Neural cell (in vitro differentiated cells): ENCODE data around the gene BZW1. TPM values are rescaled to one million over a fixed set of nuclear protein-coding genes. Genes with fewer than 3 reads are reported as not detected.

Source experiments
- H2AFZ ChIP-seq: fragments of 200-600, 300-800 bp; sonication (generic), shearing (Covaris generic); 2 replicates; pipeline ENCODE4 v1.6.0; 2014; ENCODE audit warnings: low read depth, mild to moderate bottlenecking, antibody characterized with exemption, low read length, moderate library complexity
- H3F3A ChIP-seq: fragments of 200-600 bp; shearing (Covaris generic); 2 replicates; pipeline ENCODE4 v1.6.1; 2016; ENCODE audit warnings: mild to moderate bottlenecking, moderate library complexity, mixed read lengths, antibody characterized with exemption, low read length; ENCODE audit not compliant: insufficient read depth, poor library complexity, severe bottlenecking
- H3K27ac ChIP-seq: fragments of 200-600, 300-800 bp; sonication (generic), shearing (Covaris generic); 2 replicates; pipeline ENCODE4 v1.5.1; 2014; ENCODE audit warnings: mild to moderate bottlenecking, low read length, moderate library complexity
- H3K27me3 ChIP-seq: fragments of 300-800, 200-600 bp; sonication (generic), shearing (Covaris generic); 2 replicates; pipeline ENCODE4 v1.6.0; 2014; ENCODE audit warnings: mild to moderate bottlenecking, low read depth, low read length, moderate library complexity; ENCODE audit not compliant: insufficient read depth
- H3K36me3 ChIP-seq: fragments of 300-800, 200-600 bp; sonication (generic), shearing (Covaris generic); 2 replicates; pipeline ENCODE4 v1.5.1; 2014; ENCODE audit warnings: mild to moderate bottlenecking, antibody characterized with exemption, low read length, moderate library complexity; ENCODE audit not compliant: insufficient read depth
- H3K4me2 ChIP-seq: fragments of 300-800, 200-600 bp; sonication (generic), shearing (Covaris generic); 2 replicates; pipeline ENCODE4 v1.6.0; 2014; ENCODE audit warnings: mild to moderate bottlenecking, low read length
- H3K4me3 ChIP-seq: fragments of 300-800, 200-600 bp; sonication (generic), shearing (Covaris generic); 2 replicates; pipeline ENCODE4 v1.5.1; 2014; ENCODE audit warnings: mild to moderate bottlenecking, low read length, moderate library complexity
- H3K79me2 ChIP-seq: fragments of 200-600 bp; shearing (Covaris generic); replicated peaks from 2 replicates; pipeline ENCODE4 v1.6.0; 2014; ENCODE audit warnings: mild to moderate bottlenecking, low read length, moderate library complexity; ENCODE audit not compliant: insufficient read depth
- H3K9ac ChIP-seq: fragments of 300-800, 200-600 bp; sonication (generic), shearing (Covaris generic); 2 replicates; pipeline ENCODE4 v1.6.1; 2016; ENCODE audit warnings: mild to moderate bottlenecking, low read length, mixed read lengths
- H3K9me2 ChIP-seq: fragments of 200-600 bp; shearing (Covaris generic); 2 replicates; pipeline ENCODE4 v1.6.1; 2016; ENCODE audit warnings: mild to moderate bottlenecking, low read length, mixed read lengths; ENCODE audit not compliant: insufficient read depth
- H3K9me3 ChIP-seq: fragments of 200-600, 300-800 bp; sonication (generic), shearing (Covaris generic); 2 replicates; pipeline ENCODE4 v1.6.1; 2016; ENCODE audit warnings: mild to moderate bottlenecking, mixed run types, low read length, moderate library complexity, mixed read lengths
- H4K20me1 ChIP-seq: fragments of 200-600 bp; shearing (Covaris generic); 2 replicates; pipeline ENCODE4 v1.6.1; 2016; ENCODE audit warnings: mild to moderate bottlenecking, mixed run types; ENCODE audit not compliant: insufficient read depth
- EP300 ChIP-seq: fragments of 450-650 bp; conservative IDR thresholded peaks from 2 replicates; pipeline ENCODE4 v1.6.1; 2014; ENCODE audit warnings: antibody characterized with exemption, mild to moderate bottlenecking, moderate library complexity; ENCODE audit not compliant: poor library complexity, severe bottlenecking
- EZH2 ChIP-seq: fragments of 200-600, 300-800 bp; shearing (Covaris generic), sonication (generic); IDR thresholded peaks from 2 replicates; pipeline ENCODE4 v1.6.1; 2014; ENCODE audit warnings: antibody characterized with exemption, low read length, borderline replicate concordance, mild to moderate bottlenecking; ENCODE audit not compliant: insufficient read depth, poor library complexity, severe bottlenecking
- MXI1 ChIP-seq: fragments of 450-650 bp; conservative IDR thresholded peaks from 2 replicates; pipeline ENCODE4 v1.6.1; 2014; ENCODE audit warnings: antibody characterized with exemption, mild to moderate bottlenecking; ENCODE audit not compliant: poor library complexity, severe bottlenecking
- POLR2AphosphoS5 ChIP-seq: IDR thresholded peaks from 2 replicates; pipeline ENCODE4 v1.6.1; 2012
- RAD21 ChIP-seq: fragments of 450-650 bp; conservative IDR thresholded peaks from 2 replicates; pipeline ENCODE4 v1.6.1; 2014; ENCODE audit warnings: antibody characterized with exemption, mild to moderate bottlenecking, moderate library complexity
- SMC3 ChIP-seq: fragments of 450-650 bp; conservative IDR thresholded peaks from 2 replicates; pipeline ENCODE4 v1.6.1; 2014; ENCODE audit warnings: antibody characterized with exemption, mild to moderate bottlenecking, moderate library complexity; ENCODE audit not compliant: poor library complexity
- TAF1 ChIP-seq: IDR thresholded peaks from 2 replicates; pipeline ENCODE4 v1.6.1; 2012; ENCODE audit warnings: low read depth
- polyA plus RNA-seq: library from polyadenylated mRNA; depleted of rRNA; stranded (reverse); fragments of >200 nt; gene quantifications from 2 replicates; pipeline ENCODE4 v1.2.3, GENCODE V29; 2014
- TF ChIP-seq, protein P1 (sequence below): IDR thresholded peaks from 2 replicates; pipeline ENCODE4 v1.6.1; 2012; ENCODE audit warnings: borderline replicate concordance
- TF ChIP-seq, protein P2 (sequence below): fragments of 450-650 bp; IDR thresholded peaks from 2 replicates; pipeline ENCODE4 v1.5.1; 2014; ENCODE audit warnings: antibody characterized with exemption, mild to moderate bottlenecking, moderate library complexity; ENCODE audit not compliant: poor library complexity, severe bottlenecking

BZW1 gene
- polyA plus RNA-seq, 1 donor from 2014 or later, result 291 TPM

DNA sequence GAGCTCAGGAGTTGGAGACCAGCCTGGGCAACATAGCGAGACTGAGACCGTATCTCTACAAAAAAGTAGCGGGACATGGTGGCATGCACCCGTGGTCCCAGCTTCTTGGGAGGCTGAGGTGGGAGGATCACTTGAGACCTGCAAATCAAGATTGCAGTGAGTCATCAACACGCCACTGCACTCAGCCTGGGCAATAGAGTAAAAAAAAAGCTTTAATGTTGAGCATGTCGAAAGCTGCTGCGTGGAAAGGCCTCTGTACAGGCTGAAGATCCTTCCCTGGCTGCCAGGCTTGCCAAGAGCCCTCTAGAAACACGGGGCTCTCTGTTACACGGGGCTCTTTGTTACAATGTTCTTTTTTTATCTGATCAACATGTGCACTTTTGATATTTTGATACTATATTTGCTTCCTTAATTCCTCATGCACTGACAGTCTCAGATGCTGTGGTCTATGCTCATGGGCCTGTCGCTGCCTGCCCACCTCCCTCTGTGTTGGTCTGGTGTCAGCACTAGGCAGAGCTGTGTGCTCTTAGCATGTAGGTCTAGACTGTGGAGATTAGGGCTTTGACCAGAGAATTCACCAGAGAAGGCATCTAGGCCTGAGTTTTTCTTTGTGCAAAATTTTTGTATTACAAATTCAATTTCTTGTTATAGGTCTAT, 34.1 kb downstream of the BZW1 start:
- Histone ChIP-seq H2AFZ (no peak overlapping the region), H3K36me3 (no peaks in the 10 kb centered on the region), H3K9ac (no peak overlapping the region), H3K9me2 (no peaks in the 10 kb centered on the region), H3K4me2 (no peak overlapping the region), H3K9me3 (no peaks in the 10 kb centered on the region), H3K27ac (no peak overlapping the region), H4K20me1 (no peaks in the 10 kb centered on the region), H3K27me3 (no peaks in the 10 kb centered on the region), H3K4me3 (no peak overlapping the region), H3F3A (no peaks in the 10 kb centered on the region), H3K79me2 (no peaks in the 10 kb centered on the region)
- TF ChIP-seq, protein P1, sequence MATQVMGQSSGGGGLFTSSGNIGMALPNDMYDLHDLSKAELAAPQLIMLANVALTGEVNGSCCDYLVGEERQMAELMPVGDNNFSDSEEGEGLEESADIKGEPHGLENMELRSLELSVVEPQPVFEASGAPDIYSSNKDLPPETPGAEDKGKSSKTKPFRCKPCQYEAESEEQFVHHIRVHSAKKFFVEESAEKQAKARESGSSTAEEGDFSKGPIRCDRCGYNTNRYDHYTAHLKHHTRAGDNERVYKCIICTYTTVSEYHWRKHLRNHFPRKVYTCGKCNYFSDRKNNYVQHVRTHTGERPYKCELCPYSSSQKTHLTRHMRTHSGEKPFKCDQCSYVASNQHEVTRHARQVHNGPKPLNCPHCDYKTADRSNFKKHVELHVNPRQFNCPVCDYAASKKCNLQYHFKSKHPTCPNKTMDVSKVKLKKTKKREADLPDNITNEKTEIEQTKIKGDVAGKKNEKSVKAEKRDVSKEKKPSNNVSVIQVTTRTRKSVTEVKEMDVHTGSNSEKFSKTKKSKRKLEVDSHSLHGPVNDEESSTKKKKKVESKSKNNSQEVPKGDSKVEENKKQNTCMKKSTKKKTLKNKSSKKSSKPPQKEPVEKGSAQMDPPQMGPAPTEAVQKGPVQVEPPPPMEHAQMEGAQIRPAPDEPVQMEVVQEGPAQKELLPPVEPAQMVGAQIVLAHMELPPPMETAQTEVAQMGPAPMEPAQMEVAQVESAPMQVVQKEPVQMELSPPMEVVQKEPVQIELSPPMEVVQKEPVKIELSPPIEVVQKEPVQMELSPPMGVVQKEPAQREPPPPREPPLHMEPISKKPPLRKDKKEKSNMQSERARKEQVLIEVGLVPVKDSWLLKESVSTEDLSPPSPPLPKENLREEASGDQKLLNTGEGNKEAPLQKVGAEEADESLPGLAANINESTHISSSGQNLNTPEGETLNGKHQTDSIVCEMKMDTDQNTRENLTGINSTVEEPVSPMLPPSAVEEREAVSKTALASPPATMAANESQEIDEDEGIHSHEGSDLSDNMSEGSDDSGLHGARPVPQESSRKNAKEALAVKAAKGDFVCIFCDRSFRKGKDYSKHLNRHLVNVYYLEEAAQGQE, result no peak
- no peak for TF ChIP-seq POLR2AphosphoS5
- TF ChIP-seq SMC3, result no peak
- no peak for TF ChIP-seq TAF1
- TF ChIP-seq RAD21, result no peak
- no peak for TF ChIP-seq EP300
- no peak for TF ChIP-seq EZH2
- no peak for TF ChIP-seq MXI1

DNA sequence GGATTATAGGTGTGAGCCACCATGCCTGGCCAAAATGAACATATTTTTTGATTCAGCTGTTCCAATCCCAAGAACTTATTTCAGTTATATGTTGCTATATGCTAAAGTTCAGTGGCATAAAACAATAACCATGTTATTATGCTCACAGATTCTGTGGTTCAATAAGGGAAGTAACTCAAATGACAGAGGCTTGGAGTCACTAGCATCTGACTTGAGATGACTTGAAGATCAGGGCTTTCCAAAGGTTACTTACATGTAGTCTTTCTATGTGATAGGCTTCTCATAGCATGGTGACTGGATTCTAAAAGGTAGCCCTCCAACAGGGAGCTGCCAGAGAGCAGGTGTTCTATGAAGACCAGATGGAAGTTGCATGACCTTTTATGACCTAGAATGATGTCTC, 35.6 kb downstream of the BZW1 start:
- Histone ChIP-seq H3F3A (no peaks in the 10 kb centered on the region), H3K9ac (no peak overlapping the region), H3K36me3 (no peaks in the 10 kb centered on the region), H4K20me1 (no peaks in the 10 kb centered on the region), H3K4me3 (no peak overlapping the region), H3K4me2 (no peak overlapping the region), H3K79me2 (no peaks in the 10 kb centered on the region), H3K9me3 (no peaks in the 10 kb centered on the region), H3K27ac (no peak overlapping the region), H2AFZ (no peak overlapping the region), H3K9me2 (no peaks in the 10 kb centered on the region), H3K27me3 (no peaks in the 10 kb centered on the region)
- TF ChIP-seq, protein P2, sequence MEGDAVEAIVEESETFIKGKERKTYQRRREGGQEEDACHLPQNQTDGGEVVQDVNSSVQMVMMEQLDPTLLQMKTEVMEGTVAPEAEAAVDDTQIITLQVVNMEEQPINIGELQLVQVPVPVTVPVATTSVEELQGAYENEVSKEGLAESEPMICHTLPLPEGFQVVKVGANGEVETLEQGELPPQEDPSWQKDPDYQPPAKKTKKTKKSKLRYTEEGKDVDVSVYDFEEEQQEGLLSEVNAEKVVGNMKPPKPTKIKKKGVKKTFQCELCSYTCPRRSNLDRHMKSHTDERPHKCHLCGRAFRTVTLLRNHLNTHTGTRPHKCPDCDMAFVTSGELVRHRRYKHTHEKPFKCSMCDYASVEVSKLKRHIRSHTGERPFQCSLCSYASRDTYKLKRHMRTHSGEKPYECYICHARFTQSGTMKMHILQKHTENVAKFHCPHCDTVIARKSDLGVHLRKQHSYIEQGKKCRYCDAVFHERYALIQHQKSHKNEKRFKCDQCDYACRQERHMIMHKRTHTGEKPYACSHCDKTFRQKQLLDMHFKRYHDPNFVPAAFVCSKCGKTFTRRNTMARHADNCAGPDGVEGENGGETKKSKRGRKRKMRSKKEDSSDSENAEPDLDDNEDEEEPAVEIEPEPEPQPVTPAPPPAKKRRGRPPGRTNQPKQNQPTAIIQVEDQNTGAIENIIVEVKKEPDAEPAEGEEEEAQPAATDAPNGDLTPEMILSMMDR, result no peak
- no peak for TF ChIP-seq TAF1

DNA sequence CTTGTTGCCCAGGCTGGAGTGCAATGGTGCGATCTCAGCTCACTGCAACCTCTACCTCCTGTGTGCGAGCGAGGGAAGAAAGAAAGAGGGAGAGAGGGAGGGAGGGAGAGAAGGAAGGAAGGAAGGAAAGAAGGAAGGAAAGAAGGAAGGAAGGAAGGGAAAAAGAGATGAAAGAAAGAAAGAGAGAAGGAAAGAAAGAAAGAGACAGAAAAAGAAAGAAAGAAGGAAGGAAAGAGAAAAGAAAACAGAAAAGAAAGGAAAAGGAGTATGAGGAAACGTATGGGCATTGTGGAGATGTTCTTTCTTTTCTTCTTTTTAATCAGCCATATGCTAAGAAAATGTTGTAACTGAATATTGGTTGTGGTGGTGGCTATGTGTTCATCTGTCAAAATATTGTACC, 36.2 kb downstream of the BZW1 start:
- Histone ChIP-seq H3K36me3 (no peaks in the 10 kb centered on the region), H3K4me3 (no peak overlapping the region), H3K79me2 (no peaks in the 10 kb centered on the region), H3K9me2 (no peaks in the 10 kb centered on the region), H3K9ac (no peak overlapping the region), H2AFZ (no peak overlapping the region), H3K27ac (no peak overlapping the region), H3K4me2 (no peak overlapping the region), H3K27me3 (no peaks in the 10 kb centered on the region), H3K9me3 (no peaks in the 10 kb centered on the region), H3F3A (no peaks in the 10 kb centered on the region), H4K20me1 (no peaks in the 10 kb centered on the region)
- TF ChIP-seq SMC3, result no peak
- TF ChIP-seq, protein P1, result no peak
- TF ChIP-seq, protein P2, result no peak
- TF ChIP-seq EZH2, result no peak
- TF ChIP-seq POLR2AphosphoS5, result no peak
- TF ChIP-seq MXI1, result no peak
- no peak for TF ChIP-seq RAD21
- TF ChIP-seq TAF1, result no peak
- no peak for TF ChIP-seq EP300
